Stimulated activated effector memory CD8-positive, alpha-beta T cell treated with anti-CD3 and anti-CD28 coated beads, Interleukin-12 subunit alpha, Interleukin-12 subunit beta, amount 100 ng/mL, for 72 hours (primary cell): ENCODE results near the gene VASH2.
"Not testable (repeated sequence)": the region's sequence is repeated elsewhere in the genome, so short reads cannot be mapped to it uniquely, and the experiment has no call there.

Experiments
- ATAC-seq: fragments of 150-1000 bp; cut with Tn5 transposase; 2 replicates; pipeline ENCODE4 v1.10.0; 2021
- DNase-seq, 2 donors: peaks; one replicate each; pipeline ENCODE4 v3.0.0; 2021 to 2022; ENCODE audit warnings: low spot score in 2 of 2
- H3K27ac Mint-ChIP-seq: one replicate; pipeline ENCODE4 v1.8.0; 2022; ENCODE audit warnings: mild to moderate bottlenecking, mixed read lengths
- H3K36me3 Mint-ChIP-seq: one replicate; pipeline ENCODE4 v1.8.0; 2022; ENCODE audit warnings: mild to moderate bottlenecking, mixed read lengths
- H3K4me1 Mint-ChIP-seq: one replicate; pipeline ENCODE4 v1.8.0; 2022; ENCODE audit warnings: mixed read lengths
- H3K4me3 Mint-ChIP-seq: one replicate; pipeline ENCODE4 v1.8.0; 2022; ENCODE audit warnings: mild to moderate bottlenecking, mixed read lengths
- H3K9me3 Mint-ChIP-seq: one replicate; pipeline ENCODE4 v1.8.0; 2022; ENCODE audit warnings: mixed read lengths

The VASH2 gene

DNA sequence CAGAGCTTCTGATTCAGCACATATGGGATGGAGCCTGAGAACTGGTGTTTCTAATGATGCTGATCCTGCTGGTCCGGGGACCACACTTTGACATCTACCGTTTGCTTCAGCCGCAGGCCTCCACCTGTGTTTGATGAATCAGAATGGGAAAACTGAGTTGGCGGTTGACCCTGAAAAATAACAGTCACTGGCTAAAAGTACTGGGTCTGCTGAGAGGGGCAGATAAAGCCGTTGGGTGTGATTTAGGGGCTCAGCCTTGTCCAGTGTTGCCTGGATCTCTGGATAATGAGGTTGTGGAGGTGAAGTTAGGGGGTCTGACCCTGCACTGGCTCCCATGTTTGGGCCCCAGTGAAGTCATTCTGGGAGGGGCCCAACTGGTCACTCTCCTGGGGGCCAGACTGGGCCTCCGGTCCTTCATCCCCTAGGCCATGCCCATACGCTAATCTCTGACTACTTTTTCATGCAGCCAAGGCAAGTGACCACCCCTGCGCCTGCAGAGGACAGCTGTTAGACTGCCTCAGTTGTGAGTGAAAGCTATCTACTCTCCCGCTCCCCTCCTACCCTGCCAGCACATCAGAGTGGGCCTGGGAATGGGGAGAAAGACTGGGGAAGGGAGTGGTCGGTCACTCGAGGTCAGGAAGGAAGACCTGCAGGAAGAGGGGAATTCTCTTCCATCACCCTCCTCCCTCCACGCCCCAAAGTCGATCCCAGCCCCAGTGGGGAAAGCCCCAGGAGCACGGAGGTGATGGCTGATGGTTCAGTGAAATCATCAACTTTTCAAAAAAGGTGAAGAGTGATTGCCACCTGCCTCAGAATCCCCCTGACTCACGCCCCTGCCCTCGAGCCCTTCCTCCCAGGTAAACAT, 27.7 kb downstream of the VASH2 start:
- Mint-ChIP-seq H3K4me1 (peaks cover 44% of the 10 kb centered on the region), H3K27ac (no peak overlapping the region), H3K9me3 (no peaks in the 10 kb centered on the region), H3K4me3 (peak overlapping the region; percentile 35), H3K36me3 (no peaks in the 10 kb centered on the region)
- ATAC-seq = peak; percentile 53
- DNase-seq = no peak

DNA sequence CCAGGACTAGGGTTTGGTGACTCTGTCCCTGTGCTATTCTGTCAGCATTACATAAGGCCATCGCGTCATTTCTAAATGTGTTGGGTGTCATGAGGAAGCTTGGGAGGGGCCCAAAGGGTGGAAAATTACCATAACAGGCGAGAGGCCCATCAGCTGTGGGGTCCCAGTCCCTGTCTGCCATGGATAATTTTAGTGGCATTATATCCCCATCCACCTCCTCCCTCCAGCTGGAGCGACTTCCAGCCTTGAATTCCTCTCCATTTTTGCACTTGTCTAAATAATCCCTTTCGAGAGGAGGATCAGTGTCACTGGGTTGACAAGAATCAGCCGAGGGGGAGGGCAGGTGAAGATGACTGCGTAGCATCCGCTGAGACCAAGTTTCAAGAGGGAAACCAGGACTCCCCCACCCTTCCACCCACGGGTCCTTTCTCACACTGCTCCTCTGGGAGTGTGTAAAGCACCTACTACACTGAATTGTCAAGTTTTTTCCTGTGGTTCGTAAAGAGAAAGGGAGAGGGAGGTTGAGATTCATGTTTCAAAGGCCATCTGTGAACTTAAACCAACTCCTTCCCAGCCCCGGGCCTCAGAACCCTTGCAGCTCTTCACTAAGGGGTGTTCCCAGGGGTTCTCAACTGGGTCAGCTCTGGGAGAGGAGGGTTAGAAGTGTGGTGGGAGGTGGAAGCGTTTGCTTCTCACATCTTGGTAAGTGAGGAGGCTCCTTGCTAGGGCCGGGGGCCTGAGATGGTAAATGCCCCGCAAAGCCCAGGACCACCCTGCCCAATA, 29.2 kb downstream of the VASH2 start:
- DNase-seq (no peak), ATAC-seq (peak; percentile 75)
- Mint-ChIP-seq H3K36me3 (no peaks in the 10 kb centered on the region), H3K4me1 (peaks cover 44% of the 10 kb centered on the region), H3K27ac (peak overlapping the region; percentile 48), H3K4me3 (peak overlapping the region; percentile 35), H3K9me3 (no peaks in the 10 kb centered on the region)

DNA sequence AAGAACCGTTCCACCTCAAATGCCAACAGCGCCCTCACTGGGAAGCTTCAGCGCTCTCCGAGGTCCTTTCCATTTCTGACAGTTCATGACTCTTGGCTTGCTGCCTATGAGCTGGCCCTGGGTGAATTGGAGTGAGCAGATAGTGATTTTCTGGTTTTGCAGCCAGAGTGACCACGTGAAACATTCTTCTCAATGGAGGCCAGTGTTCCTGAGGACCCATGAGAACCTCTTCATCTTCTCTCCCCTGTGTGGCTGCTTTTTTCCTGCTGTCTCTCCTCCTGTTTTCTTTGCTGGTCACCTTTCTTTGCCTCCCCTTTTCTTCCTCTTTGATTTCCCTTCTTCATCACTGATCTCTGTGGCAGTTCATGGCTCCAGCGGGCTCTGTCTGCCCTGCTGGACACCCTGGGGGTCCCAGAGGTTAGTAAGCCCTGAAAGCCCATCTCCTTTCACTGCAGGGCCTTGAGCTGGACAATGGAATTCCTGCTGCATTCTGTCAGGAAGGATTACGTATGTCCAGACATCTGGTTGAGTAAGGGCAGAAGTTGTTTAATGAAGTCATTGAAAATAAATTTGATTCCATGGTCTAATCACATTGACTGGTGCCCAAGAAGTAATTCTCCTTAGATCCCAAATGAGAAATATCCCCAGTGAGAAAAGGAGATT, 29.9 kb downstream of the VASH2 start:
- ATAC-seq (no peak), DNase-seq (no peak)
- Mint-ChIP-seq H3K4me1 (peaks cover 44% of the 10 kb centered on the region), H3K27ac (peak overlapping the region; percentile 32), H3K36me3 (no peaks in the 10 kb centered on the region), H3K4me3 (peak overlapping the region; percentile 35), H3K9me3 (no peaks in the 10 kb centered on the region)

GRCh38 chr1:212981025-212981495, 30.7 kb downstream of the VASH2 start:
- H3K27ac Mint-ChIP-seq = no peak overlapping the region
- no peak overlapping the region for H3K4me3 Mint-ChIP-seq
- no peaks in the 10 kb centered on the region for H3K36me3 Mint-ChIP-seq
- H3K4me1 Mint-ChIP-seq = peaks cover 44% of the 10 kb centered on the region
- no peaks in the 10 kb centered on the region for H3K9me3 Mint-ChIP-seq
- no peak for ATAC-seq
- no peak for DNase-seq

DNA sequence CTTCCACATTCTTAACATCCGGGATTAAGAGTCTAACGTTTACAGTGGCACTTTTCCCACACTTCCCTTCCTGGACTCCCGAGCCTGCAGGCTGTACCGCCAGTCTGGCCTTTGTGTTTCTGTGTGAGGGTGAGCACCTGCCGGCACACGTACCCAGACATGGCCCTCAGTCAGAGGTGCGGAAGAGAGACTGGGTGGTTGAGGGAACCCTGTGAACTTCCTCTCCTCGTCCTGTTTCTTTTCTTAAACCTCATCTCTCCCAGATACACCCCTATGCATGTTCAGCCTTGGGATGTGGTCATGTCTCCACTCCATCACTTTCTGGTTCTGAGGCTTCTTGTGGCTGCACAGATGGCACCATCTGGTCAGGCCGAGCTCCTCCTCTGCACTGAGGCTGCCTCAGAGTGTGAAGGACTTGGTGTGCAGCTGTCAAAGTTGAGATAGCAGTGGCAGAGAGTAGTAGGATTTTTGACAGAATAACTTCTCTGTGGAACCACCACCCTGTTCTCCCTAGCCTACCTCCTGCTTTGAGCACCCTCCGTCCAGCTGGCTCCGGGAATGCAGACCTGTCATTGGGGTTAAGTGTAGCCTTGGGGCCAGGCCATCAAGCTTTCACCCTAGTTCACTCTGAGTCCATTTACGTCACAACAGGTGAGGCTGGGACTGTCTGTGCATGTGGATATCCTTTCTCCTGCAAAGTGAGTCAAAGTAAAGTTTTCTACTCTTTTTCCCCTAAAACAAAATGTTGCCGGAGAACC, 31.4 kb downstream of the VASH2 start:
- no peak overlapping the region for H3K4me3 Mint-ChIP-seq
- ATAC-seq = peak; percentile 64

GRCh38 chr1:212982430-212983152, 32.2 kb downstream of the VASH2 start:
- H3K4me3 Mint-ChIP-seq = no peak overlapping the region
- no peaks in the 10 kb centered on the region for H3K9me3 Mint-ChIP-seq
- no peaks in the 10 kb centered on the region for H3K36me3 Mint-ChIP-seq
- ATAC-seq (no peak), DNase-seq (no peak)
- no peak overlapping the region for H3K27ac Mint-ChIP-seq
- H3K4me1 Mint-ChIP-seq = peaks cover 37% of the 10 kb centered on the region

More for the DNA sequence above, 31.4 kb downstream of the VASH2 start:
- Mint-ChIP-seq H3K36me3 (no peaks in the 10 kb centered on the region), H3K9me3 (no peaks in the 10 kb centered on the region), H3K27ac (no peak overlapping the region), H3K4me1 (peaks cover 44% of the 10 kb centered on the region)
- no peak for DNase-seq

GRCh38 chr1:212983482-212983881, 33.1 kb downstream of the VASH2 start:
- Mint-ChIP-seq H3K36me3 (no peaks in the 10 kb centered on the region), H3K27ac (no peak overlapping the region), H3K9me3 (no peaks in the 10 kb centered on the region), H3K4me3 (no peak overlapping the region), H3K4me1 (peaks cover 28% of the 10 kb centered on the region)
- DNase-seq (no peak), ATAC-seq (no peak)

DNA sequence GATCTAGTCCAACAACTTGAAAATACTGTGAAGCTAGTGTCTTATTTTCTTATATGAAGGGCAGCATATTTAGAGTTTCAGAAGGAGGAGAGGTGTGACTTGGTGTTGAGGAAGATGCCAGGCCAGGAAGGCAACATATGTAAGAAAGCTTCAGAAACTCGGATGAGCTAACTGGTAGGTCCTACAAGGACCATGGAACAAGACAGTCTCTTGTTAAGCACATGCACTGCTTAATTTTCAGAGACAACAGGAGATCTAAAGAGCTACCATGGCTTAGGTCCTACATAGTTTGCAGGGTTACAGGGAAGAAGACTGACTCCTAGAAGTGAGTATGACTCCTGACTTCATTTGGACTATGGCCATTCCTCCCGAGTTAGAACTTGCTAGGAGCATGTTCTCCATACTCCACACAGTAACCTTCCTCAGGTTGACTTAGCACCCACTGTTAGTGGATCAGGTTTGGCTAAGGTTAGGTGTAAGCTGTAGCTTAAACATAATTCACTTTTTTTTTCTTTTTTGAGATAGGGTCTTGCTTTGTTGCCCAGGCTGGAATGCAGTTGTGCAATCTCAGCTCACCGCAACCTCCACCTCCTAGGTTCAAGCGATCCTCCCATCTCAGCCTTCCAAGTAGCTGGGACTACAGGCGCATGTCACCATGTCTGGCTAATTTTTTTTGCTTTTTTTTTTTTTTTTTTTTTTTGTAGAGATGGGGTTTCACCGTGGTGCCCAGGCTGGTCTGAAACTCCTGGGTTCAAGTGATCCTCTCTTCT, 34.4 kb downstream of the VASH2 start:
- no peak overlapping the region for H3K27ac Mint-ChIP-seq
- H3K36me3 Mint-ChIP-seq = no peaks in the 10 kb centered on the region
- H3K4me1 Mint-ChIP-seq = peaks cover 16% of the 10 kb centered on the region
- no peaks in the 10 kb centered on the region for H3K9me3 Mint-ChIP-seq
- DNase-seq (no peak), ATAC-seq (no peak)
- H3K4me3 Mint-ChIP-seq = no peak overlapping the region

DNA sequence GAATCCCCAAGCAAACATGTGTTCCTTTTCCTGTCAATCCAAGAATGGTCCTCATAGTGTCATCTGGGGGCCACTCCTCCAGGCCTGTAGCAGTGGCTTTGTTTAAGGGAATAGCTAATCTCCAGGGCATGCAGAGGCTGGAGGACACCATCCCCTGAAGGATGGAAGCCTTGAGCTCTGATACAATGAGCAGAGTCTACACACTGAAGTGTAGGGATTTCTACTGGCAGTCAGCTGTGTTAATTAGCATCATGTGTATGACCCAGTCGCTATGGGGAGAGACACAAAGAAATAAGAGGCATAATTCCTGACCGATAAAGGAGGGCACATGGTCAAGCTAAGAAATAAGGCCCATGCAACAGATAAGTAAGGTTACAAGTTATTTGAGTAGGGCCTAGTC, 36.2 kb downstream of the VASH2 start:
- Mint-ChIP-seq H3K36me3 (peaks cover 11% of the 10 kb centered on the region), H3K27ac (peak overlapping the region; percentile 23), H3K4me1 (peaks cover 5% of the 10 kb centered on the region), H3K4me3 (no peak overlapping the region), H3K9me3 (no peaks in the 10 kb centered on the region)
- ATAC-seq (no peak), DNase-seq (no peak)

DNA sequence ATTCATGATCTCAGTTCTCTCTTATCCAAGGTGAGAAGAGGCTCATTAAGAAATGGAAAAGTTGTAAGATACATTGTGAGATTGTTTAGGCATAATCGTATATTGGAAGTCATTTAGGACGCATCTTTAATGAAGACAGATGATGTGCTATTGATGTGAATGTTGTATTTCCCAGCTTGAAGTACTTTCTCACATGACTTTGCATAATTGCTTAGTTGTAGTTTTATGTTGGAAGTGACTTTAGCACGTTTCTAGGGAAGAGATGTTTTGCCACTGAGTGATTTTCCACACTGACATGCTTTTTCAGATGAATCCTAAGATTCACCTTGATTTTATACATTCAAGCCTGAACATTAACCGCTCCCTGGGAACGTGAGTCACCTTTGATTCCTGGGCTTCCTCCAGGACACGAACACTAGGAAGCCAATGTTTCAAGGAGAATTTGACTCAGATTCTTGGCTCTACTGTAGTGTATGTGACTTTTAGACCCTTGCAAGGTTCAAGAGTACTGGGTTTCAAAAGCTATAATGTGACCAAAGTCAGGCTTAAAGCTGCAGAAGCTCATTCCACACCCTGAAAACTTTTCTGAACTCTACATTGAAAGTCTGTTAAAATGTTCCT, 37.5 kb downstream of the VASH2 start:
- peaks cover 23% of the 10 kb centered on the region for H3K36me3 Mint-ChIP-seq
- no peak overlapping the region for H3K27ac Mint-ChIP-seq
- H3K4me3 Mint-ChIP-seq = no peak overlapping the region
- no peaks in the 10 kb centered on the region for H3K9me3 Mint-ChIP-seq
- no peaks in the 10 kb centered on the region for H3K4me1 Mint-ChIP-seq
- DNase-seq (no peak), ATAC-seq (no peak)

GRCh38 chr1:212990276-212990675, 39.9 kb downstream of the VASH2 start:
- peak overlapping the region; percentile 74 for H3K27ac Mint-ChIP-seq
- no peaks in the 10 kb centered on the region for H3K9me3 Mint-ChIP-seq
- H3K4me3 Mint-ChIP-seq = no peak overlapping the region
- ATAC-seq (peak; percentile 60), DNase-seq (no peak)
- H3K4me1 Mint-ChIP-seq = no peaks in the 10 kb centered on the region
- peaks cover 48% of the 10 kb centered on the region for H3K36me3 Mint-ChIP-seq

DNA sequence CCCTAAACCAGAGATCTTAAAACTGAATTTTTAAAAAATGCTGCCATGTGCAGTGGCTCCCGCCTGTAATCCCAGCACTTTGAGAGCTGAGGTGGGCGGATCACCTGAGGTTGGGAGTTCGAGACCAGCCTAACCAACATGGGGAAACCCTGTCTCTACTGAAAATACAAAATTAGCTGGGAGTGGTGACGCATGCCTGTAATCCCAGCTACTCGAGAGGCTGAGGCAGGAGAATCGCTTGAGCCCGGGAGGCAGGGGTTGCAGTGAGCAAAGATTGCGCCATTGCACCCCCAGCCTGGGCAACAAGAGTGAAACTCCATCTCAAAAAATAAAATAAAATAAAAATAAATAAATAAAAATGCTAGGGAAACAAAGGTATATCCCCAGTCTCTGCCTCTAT, 43.6 kb downstream of the VASH2 start:
- not testable (repeated sequence) for H3K9me3 Mint-ChIP-seq, ATAC-seq, H3K4me1 Mint-ChIP-seq, H3K4me3 Mint-ChIP-seq, H3K27ac Mint-ChIP-seq, DNase-seq
- H3K36me3 Mint-ChIP-seq = peaks cover 81% of the 10 kb centered on the region

GRCh38 chr1:212994926-212995325, 44.6 kb downstream of the VASH2 start:
- DNase-seq (no peak), ATAC-seq (no peak)
- Mint-ChIP-seq H3K4me1 (peaks cover 6% of the 10 kb centered on the region), H3K9me3 (no peaks in the 10 kb centered on the region), H3K4me3 (no peak overlapping the region), H3K27ac (no peak overlapping the region), H3K36me3 (peaks cover 90% of the 10 kb centered on the region)
